H1 (cell line): ENCODE measurements around the gene CIROP. TPM values are rescaled to one million over a fixed set of nuclear protein-coding genes. Genes with fewer than 3 reads are reported as not detected.

ENCODE experiments used
- CHD7 ChIP-seq: fragments of 300-600 bp; sonication (generic); IDR thresholded peaks from 2 replicates; pipeline ENCODE4 v1.7.1; 2012; ENCODE audit warnings: low read length, moderate library complexity, mild to moderate bottlenecking, inconsistent platforms; ENCODE audit not compliant: insufficient replicate concordance
- MAX ChIP-seq: IDR thresholded peaks from 2 replicates; pipeline ENCODE4 v1.6.1; 2012; ENCODE audit warnings: inconsistent platforms
- POLR2A ChIP-seq, 2 experiments: IDR thresholded peaks; 1 replicate in 1 of 2; 2 replicates in 1 of 2; pipeline ENCODE4 v1.6.1; 2011; ENCODE audit warnings: low read depth in 2 of 2, low read length in 2 of 2, mild to moderate bottlenecking in 2 of 2; ENCODE audit errors: control extremely low read depth in 1 of 2
- TCF12 ChIP-seq: IDR thresholded peaks from 2 replicates; pipeline ENCODE4 v1.6.1; 2011; ENCODE audit warnings: low read depth, mild to moderate bottlenecking, low read length
- polyA plus RNA-seq, 7 experiments: library from polyadenylated mRNA; depleted of rRNA in 3 of 7; stranded (reverse) in 5 of 7; unstranded in 2 of 7; fragments of >200 nt in 5 of 7; fragments of 200-250 nt in 2 of 7; gene quantifications; 1 replicate in 5 of 7; 2 replicates in 1 of 7; 4 replicates in 1 of 7; pipeline versions ENCODE4 v1.2.1 to v1.2.3, GENCODE V29; 2011 to 2013; ENCODE audit warnings: missing spikeins in 2 of 7, mixed read lengths in 2 of 7
- total RNA-seq: library from RNA; stranded (reverse); fragmentation: NEBNext Ultra II Directional; extraction: Animal tissue kit (Norgen Biotek cat#: 25700); gene quantifications from 2 replicates; pipeline ENCODE4 v1.2.1, GENCODE V29; 2021

CIROP gene
- total and polyA plus RNA-seq, 2 of the 8 experiments (the other 6 are each of a cell fraction or from before 2014, with no cell fraction given): 0.06 TPM; not detected in 1

- peak in 1 of 2 experiments; percentile 61; a peak in 2 of 3 replicates for TF ChIP-seq POLR2A (IDR thresholded peaks at IDR 0.05; ENCODE audit: control extremely low read depth in 1 of 2, low read depth in 2 of 2, low read length in 2 of 2)
- no peak for TF ChIP-seq TCF12
- TF ChIP-seq CHD7: no peak
- TF ChIP-seq MAX: peak; percentile 38; the same call in 1 of the 2 replicates
Measured at GRCh38 chr14:23057757-23058653, 46.8 kb downstream of the CIROP start (continued).
